CD4-positive, alpha-beta T cell treated with Interleukin-21 for 1 hour (primary cell): ENCODE data around the gene SLC36A4.
"Not testable (repeated sequence)": the region's sequence is repeated elsewhere in the genome, so short reads cannot be mapped to it uniquely, and the experiment has no call there.

Experiments
- DNase-seq: peaks from one replicate; pipeline ENCODE4 v3.0.0-alpha.2; 2020

The SLC36A4 gene

DNA sequence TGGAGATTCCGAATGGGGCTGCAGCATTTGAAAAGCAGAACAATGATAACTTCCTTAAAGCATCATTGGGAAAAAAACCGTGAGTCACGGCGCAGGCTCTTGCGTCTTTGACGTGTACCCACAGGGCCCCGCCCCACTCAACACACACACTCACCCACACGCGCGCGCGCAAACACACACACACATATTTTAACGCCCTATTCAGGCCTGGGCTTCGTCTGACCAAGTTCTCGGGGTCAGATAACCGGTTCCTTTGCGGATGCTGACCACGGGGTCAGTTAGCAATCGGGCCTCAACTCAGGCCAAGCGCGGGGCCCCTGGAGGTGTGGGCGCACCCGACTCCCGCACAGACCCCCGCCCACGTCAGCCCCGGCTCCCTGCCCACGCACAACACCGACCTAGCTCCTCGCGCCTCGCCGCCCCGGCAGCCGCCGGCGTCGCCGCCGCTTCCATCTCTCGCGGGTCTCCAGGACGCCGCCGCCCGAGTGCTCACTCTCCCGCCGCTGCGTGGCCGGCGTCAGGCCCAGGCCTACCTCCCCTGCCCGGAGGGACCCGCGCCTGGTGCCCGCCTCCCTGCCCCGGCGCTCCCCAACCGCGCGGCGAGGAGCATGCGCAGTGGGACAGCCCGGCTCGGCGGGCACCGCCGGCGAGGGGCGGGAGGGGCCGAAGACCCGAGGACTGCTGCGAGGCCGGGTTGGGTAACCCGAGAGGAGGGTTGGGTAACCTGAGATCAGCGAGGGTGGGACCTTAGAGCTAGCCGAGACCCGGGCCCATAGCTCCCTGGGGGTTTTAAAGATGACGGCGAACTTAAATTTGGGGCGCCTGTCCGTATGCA lies at the start of gene SLC36A4:
TSS of gene SLC36A4 (minus strand) at position 612 of the 835 bp plus-strand sequence. CDS start at position 453, 159 bp downstream.
- peak; percentile 87 for DNase-seq

- DNase-seq = not testable (repeated sequence)
Measured at GRCh38 chr11:93246790-93247189, 49.0 kb upstream of the SLC36A4 start.

DNA sequence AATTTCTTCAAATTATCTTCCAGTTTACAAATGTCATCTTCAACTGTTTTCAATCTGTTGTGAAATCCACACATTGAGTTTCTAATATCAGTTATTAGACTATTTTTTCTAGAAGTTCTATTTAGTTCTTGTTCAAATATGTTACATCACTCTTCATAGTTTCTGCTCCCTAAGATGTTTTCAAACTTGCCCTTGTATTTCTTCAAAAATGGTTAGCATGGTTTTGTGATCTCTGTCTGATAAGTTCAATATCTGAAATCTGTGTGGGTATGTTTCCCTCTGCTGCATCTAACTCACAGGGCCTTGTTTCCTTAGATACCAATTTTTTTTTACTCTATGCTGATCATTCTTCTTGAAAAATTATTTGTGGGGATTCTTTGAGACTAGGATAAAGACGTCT lies 46.2 kb upstream of the SLC36A4 start:
- no peak for DNase-seq

- DNase-seq = no peak
Measured at GRCh38 chr11:93239966-93240365, 42.2 kb upstream of the SLC36A4 start.

GRCh38 chr11:93238956-93239355 lies 41.2 kb upstream of the SLC36A4 start:
- no peak for DNase-seq

- peak; percentile 13 for DNase-seq
Measured at GRCh38 chr11:93236741-93237675, 39.2 kb upstream of the SLC36A4 start.

GRCh38 chr11:93234602-93235207 lies 36.9 kb upstream of the SLC36A4 start:
- DNase-seq = peak; percentile 69

DNA sequence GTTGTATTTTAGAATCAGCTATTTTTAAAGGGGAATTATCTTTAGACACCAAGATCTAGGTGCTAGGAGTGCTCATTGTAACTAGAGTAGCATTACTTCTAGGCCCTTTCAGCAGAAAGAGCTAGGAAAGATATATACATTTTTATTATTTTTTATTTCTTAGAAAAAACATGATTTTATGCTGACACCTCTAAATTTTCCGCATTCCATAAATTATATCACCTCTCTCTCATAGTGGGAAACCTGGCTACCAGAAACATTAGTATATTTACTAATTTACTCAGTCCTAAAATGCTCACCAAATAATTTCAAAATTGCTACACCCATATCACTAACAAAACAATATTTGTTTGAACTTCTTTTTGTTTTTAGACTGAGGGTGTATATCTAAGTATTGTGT lies 32.1 kb upstream of the SLC36A4 start:
- no peak for DNase-seq

DNA sequence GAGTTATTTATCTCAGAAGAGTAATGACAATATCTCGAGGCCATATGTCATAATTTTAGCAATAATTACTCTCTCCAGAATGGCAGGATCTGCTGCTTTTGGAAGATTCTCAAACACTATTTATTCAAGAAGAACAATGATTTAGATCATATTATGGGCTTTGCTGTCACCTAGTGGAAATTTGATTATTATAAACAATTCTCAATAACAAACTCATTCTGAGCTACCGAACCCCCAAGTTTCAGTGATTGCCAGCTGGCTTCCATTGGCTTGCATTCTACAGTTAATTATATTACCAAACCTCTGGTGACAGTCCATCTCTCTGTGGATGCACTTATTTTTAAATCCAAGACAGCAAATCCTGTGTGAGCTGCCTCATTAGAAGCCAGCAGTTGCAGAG lies 27.9 kb upstream of the SLC36A4 start:
- peak; percentile 30 for DNase-seq

GRCh38 chr11:93221539-93221938 lies 23.7 kb upstream of the SLC36A4 start:
- DNase-seq = no peak

DNA sequence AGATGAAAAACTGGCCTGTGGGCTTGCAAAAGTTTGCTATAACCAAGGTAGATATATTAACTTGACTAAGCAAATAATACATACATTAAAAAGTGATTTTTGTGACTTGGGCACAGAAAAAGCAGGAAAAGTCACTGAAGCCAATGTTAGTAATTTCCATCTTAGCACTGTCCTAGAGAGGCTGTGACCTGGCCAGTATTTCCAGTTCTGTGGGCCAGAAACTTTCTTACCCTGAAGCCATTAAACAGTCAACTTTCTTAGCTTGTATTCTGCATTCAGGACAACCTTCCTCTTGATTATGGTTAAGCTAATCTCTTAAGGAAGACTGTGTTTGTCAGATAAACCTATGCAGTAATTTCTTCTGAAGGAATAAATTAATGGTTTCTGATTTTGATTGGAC lies 22.3 kb upstream of the SLC36A4 start:
- no peak for DNase-seq

GRCh38 chr11:93219440-93219839 lies 21.6 kb upstream of the SLC36A4 start:
- no peak for DNase-seq

DNA sequence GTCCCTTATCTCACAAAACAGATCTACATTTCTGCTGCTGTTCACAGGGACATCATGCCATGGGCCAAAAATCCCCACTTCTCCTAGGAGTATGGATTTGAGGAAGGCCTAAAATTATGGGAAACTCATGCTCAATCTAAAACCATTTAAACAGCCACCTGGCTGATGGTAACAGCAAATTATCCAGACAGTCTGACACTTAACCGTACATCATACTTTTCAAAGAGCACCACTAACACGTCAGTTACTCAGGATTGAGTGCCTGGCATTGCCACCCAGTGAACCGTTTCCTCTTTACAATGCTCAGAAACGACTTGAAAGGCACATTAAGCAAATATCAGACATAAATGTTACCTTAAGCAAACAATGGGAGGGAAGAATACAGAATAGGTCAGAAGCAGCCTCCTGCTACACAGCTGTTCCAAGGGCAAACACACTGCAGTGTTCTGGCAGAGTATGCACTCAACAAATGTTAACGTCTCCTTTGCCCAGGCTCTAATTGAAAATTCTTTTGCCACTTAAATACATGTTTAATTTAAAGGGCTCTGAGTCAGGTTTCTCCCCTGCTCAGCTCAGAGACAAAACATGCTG lies 18.8 kb upstream of the SLC36A4 start:
- no peak for DNase-seq

- DNase-seq = no peak
Measured at GRCh38 chr11:93213622-93214021, 15.8 kb upstream of the SLC36A4 start.

DNA sequence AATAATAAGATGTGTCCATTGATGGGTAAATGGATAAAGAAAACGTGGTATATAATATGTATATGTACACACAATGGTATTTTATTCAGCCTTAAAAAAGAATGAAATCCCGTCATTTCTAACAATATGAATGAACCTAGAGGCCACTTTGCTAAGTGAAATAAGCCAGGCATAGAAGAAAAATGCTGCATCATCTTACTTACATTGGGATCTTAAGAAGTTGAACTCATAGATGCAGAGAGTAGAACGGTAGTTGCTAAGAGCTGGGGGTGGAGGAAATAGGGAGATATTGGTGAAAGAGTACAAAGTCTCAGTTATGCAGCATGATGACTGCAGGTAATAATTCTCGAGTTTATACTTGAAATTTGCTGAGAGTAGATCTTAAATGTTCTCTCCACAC lies 14.3 kb upstream of the SLC36A4 start:
- DNase-seq = no peak

DNA sequence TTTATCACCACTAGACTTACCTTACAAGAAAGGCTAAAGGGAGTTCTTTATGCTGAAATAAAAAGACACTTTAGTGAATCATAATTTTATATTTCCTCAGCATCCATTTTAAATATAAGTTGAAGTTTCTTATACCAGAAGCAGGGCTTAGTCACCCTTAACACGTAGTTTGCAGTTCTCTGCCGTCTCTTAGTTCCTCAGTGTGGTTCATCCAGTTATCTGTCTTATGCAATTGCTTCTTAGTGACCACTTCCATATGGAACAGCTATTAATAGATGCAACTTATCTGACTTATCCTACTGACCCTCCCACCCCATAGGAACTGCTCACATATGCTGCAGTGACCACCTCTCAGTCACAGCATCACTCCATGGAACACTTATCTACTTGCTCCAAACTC lies 11.7 kb upstream of the SLC36A4 start:
- DNase-seq = no peak

GRCh38 chr11:93208663-93209270 lies 11.0 kb upstream of the SLC36A4 start:
- no peak for DNase-seq

- no peak for DNase-seq
Measured at GRCh38 chr11:93199616-93200015, 1.8 kb upstream of the SLC36A4 start.

DNA sequence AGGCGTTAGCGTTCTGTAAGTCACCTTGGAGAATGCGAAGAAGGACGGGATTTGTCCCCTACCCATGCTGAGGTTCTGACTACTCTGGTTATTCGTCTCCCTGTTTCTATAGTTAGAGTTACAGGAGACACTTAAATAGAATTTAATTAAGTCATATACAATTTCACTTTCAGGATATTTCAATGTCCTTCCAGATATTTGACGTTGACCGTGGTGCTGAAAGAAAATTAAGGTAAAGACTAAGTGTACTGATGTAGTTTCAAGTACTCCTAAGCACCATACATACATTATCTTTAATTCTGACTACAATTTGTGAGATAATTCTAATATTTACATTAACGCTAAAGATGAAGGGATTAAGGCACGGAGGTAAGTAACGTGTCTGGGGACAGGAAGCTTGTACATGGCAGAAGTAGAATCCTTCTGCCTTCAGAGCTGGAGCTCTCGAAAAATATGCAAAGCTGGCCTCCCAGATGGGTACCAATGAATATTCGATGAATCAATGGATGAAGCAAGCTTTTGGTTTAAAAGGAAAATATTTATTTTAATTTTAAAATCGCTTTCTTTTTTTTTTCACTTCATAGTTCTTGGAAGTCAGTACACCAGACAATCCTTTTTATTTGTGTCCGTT lies 539 bp upstream of the SLC36A4 start:
- no peak for DNase-seq

DNA sequence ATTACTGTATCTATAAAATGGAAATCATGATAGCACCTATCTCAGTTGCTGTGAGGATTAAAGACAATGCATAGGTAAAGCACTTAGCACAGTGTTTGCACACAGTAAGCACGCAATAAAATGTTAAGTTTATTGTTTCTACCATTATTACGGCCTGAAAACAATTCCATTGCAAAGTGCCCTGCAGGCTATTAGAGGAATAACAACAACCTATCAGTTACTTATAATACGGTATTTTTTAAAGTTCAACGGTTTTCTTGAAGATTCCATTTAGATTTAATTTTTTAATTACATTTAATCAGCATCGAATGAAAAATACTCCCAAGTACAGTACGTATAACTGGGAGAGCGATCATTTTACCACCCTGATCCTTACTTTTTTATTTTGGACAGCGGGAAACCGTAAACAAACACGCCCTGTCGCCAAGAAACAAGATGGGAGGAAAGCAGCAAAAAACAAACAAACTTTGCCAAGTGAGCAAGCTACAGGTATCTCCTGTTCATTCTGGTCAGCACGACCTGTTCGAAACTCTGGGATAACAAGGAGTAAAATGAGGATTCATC lies 893 bp downstream of the SLC36A4 start:
- peak; percentile 14 for DNase-seq

- no peak for DNase-seq
Measured at GRCh38 chr11:93194673-93195291, 3.0 kb downstream of the SLC36A4 start.
